Measurements from ENCODE around the gene MRPL58. TPM values are rescaled to one million over a fixed set of nuclear protein-coding genes. Genes with fewer than 3 reads are reported as not detected.
A peak's percentile ranks its signal among the peaks of the same experiment; 100 is the strongest.

Gene MRPL58
- total RNA-seq, 1 experiment from 2014 or later: 41.9 TPM

DNA sequence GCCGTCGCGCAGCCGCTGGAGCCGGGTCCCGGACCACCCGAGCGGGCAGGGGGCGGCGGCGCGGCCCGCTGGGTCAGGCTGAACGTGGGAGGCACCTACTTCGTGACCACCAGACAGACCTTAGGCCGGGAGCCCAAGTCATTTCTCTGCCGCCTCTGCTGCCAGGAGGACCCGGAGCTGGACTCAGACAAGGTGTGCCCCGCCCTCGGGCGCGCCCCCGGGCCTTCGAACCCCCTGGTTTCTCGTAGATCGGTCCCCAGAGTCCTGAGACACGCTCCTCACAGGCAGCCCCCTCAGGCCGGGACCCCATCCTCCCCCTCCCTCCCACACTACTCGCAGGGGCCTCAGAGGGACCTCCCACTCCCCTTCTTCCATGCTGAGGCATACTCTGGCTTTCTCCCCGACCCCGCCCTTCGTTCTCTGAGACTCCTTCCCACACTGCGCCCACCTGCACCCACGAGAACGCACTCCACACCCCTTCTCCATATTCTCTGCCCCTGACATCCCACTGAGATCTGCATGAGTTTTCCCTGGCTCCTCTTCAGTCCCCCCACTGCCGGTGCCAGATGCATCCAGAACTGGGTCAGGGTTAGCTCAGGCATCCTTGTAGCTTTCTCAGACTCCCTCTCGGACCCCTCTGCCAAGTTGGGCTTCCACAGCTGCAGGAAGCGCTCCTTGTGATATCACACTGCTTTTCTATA lies 35.1 kb downstream of the MRPL58 start:
- no peaks in the 10 kb centered on the region for H3K9me3 Mint-ChIP-seq
- H3K36me3 Mint-ChIP-seq: peaks cover 27% of the 10 kb centered on the region
- no peaks in the 10 kb centered on the region for H3K27me3 Mint-ChIP-seq (ENCODE audit: low read depth)
- ATAC-seq (peak; percentile 1; the same call in 1 of the 2 replicates), DNase-seq (ENCODE audit: low spot score) (peak; percentile 44)
- POLR2A ChIA-PET: interaction anchor here (0.7 to 2.3 kb wide), 3 partner anchors 13 to 174 kb away, joined by 3 to 9 read pairs (median 3); partner anchors contain the start of gene MRPL58
- no peak for TF ChIP-seq ZNF396 (CRISPR knock-in tag; IDR thresholded peaks at IDR 0.05; ENCODE audit: borderline replicate concordance)
- TF ChIP-seq SMAD3 (CRISPR knock-in tag; IDR thresholded peaks at IDR 0.05; ENCODE audit: borderline replicate concordance): no peak
- no peak for TF ChIP-seq ZNF416 (CRISPR knock-in tag; IDR thresholded peaks at IDR 0.05)
- TF ChIP-seq, protein P1, sequence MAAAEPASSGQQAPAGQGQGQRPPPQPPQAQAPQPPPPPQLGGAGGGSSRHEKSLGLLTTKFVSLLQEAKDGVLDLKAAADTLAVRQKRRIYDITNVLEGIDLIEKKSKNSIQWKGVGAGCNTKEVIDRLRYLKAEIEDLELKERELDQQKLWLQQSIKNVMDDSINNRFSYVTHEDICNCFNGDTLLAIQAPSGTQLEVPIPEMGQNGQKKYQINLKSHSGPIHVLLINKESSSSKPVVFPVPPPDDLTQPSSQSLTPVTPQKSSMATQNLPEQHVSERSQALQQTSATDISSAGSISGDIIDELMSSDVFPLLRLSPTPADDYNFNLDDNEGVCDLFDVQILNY (CRISPR knock-in tag; IDR thresholded peaks at IDR 0.05): no peak
- TF ChIP-seq, protein P2, sequence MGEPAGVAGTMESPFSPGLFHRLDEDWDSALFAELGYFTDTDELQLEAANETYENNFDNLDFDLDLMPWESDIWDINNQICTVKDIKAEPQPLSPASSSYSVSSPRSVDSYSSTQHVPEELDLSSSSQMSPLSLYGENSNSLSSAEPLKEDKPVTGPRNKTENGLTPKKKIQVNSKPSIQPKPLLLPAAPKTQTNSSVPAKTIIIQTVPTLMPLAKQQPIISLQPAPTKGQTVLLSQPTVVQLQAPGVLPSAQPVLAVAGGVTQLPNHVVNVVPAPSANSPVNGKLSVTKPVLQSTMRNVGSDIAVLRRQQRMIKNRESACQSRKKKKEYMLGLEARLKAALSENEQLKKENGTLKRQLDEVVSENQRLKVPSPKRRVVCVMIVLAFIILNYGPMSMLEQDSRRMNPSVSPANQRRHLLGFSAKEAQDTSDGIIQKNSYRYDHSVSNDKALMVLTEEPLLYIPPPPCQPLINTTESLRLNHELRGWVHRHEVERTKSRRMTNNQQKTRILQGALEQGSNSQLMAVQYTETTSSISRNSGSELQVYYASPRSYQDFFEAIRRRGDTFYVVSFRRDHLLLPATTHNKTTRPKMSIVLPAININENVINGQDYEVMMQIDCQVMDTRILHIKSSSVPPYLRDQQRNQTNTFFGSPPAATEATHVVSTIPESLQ (CRISPR knock-in tag; IDR thresholded peaks at IDR 0.05): no peak
- TF ChIP-seq, protein P3, sequence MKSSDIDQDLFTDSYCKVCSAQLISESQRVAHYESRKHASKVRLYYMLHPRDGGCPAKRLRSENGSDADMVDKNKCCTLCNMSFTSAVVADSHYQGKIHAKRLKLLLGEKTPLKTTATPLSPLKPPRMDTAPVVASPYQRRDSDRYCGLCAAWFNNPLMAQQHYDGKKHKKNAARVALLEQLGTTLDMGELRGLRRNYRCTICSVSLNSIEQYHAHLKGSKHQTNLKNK (CRISPR knock-in tag; IDR thresholded peaks at IDR 0.05): no peak
- no peak for TF ChIP-seq SMAD4 (CRISPR knock-in tag; IDR thresholded peaks at IDR 0.05)
- TF ChIP-seq, protein P4, sequence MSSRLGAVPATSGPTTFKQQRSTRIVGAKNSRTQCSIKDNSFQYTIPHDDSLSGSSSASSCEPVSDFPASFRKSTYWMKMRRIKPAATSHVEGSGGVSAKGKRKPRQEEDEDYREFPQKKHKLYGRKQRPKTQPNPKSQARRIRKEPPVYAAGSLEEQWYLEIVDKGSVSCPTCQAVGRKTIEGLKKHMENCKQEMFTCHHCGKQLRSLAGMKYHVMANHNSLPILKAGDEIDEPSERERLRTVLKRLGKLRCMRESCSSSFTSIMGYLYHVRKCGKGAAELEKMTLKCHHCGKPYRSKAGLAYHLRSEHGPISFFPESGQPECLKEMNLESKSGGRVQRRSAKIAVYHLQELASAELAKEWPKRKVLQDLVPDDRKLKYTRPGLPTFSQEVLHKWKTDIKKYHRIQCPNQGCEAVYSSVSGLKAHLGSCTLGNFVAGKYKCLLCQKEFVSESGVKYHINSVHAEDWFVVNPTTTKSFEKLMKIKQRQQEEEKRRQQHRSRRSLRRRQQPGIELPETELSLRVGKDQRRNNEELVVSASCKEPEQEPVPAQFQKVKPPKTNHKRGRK (CRISPR knock-in tag; IDR thresholded peaks at IDR 0.05; ENCODE audit: borderline replicate concordance): no peak
- TF ChIP-seq ZNF138 (CRISPR knock-in tag; conservative IDR thresholded peaks at IDR 0.05): no peak
- no peak for TF ChIP-seq GTF2I (CRISPR knock-in tag; conservative IDR thresholded peaks at IDR 0.05)
- TF ChIP-seq JUN (CRISPR knock-in tag; IDR thresholded peaks at IDR 0.05): no peak
- no peak for TF ChIP-seq RORB (CRISPR knock-in tag; IDR thresholded peaks at IDR 0.05)
- TF ChIP-seq PRRX2 (CRISPR knock-in tag; IDR thresholded peaks at IDR 0.05): no peak
- TF ChIP-seq JAZF1 (CRISPR knock-in tag; IDR thresholded peaks at IDR 0.05): no peak
- TF ChIP-seq, protein P5, sequence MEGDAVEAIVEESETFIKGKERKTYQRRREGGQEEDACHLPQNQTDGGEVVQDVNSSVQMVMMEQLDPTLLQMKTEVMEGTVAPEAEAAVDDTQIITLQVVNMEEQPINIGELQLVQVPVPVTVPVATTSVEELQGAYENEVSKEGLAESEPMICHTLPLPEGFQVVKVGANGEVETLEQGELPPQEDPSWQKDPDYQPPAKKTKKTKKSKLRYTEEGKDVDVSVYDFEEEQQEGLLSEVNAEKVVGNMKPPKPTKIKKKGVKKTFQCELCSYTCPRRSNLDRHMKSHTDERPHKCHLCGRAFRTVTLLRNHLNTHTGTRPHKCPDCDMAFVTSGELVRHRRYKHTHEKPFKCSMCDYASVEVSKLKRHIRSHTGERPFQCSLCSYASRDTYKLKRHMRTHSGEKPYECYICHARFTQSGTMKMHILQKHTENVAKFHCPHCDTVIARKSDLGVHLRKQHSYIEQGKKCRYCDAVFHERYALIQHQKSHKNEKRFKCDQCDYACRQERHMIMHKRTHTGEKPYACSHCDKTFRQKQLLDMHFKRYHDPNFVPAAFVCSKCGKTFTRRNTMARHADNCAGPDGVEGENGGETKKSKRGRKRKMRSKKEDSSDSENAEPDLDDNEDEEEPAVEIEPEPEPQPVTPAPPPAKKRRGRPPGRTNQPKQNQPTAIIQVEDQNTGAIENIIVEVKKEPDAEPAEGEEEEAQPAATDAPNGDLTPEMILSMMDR (IDR thresholded peaks at IDR 0.05): no peak
- TF ChIP-seq TEAD4 (CRISPR knock-in tag; IDR thresholded peaks at IDR 0.05): no peak
- H3K27ac Mint-ChIP-seq: peak overlapping the region; percentile 81
- CTCF ChIA-PET: interaction anchor here (0.6 to 2.4 kb wide), 12 partner anchors 13 to 223 kb away, joined by 3 to 13 read pairs (median 4); partner anchors contain the start of genes HID1, MIF4GD, MRPL58 and OTOP2
- H3K4me3 Mint-ChIP-seq: peak overlapping the region; percentile 99
- H3K4me1 Mint-ChIP-seq: peaks cover 36% of the 10 kb centered on the region

DNA sequence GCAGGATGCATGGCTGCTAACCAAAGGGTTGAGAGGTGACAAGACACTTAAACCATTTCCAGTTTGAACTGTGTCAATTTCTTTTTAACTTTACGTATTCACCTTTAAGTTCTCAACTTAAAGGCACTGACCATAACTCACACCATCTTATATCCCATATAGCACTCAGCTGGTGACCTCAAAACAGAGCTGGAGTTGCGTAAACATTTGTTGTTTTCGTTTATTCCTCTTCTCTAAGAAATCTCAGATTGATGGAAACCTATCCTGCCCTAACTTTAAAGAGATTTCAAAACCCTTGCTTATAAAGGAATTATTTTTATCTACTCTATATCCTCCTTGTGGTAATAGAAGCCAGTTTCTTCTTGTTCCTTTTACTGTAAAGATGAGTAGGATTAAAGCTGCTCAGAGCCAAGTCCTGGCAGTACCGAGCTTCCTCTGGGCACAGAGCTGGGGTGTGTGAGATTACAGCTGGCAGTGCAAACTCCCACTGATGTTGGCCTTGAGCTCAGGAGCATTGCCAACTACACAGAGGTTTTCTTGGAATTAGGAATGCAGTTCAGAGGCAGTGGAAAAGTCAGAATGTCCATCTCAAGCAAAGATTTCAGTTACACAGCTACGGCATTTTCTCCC lies 35.9 kb downstream of the MRPL58 start:
- no peak for DNase-seq (ENCODE audit: low spot score)
- CTCF ChIA-PET: interaction anchor here (1.0 to 2.4 kb wide), 6 partner anchors 12 to 87 kb away, joined by 4 to 13 read pairs (median 8); no protein-coding TSS in a partner anchor
- peaks cover 28% of the 10 kb centered on the region for H3K4me1 Mint-ChIP-seq
- no peaks in the 10 kb centered on the region for H3K9me3 Mint-ChIP-seq
- peak overlapping the region; percentile 20 for H3K27ac Mint-ChIP-seq
- no peak for TF ChIP-seq SP1 (CRISPR knock-in tag; conservative IDR thresholded peaks at IDR 0.05)
- peaks cover 34% of the 10 kb centered on the region for H3K36me3 Mint-ChIP-seq
- POLR2A ChIA-PET: no interaction called here
- no peak for ATAC-seq
- H3K4me3 Mint-ChIP-seq: peak overlapping the region; percentile 99
- no peaks in the 10 kb centered on the region for H3K27me3 Mint-ChIP-seq (ENCODE audit: low read depth)

All from WTC11 (cell line).